HG02610 (cell line): Measurements from ENCODE around the gene DNAH1.
"Not testable (repeated sequence)": the region's sequence is repeated elsewhere in the genome, so short reads cannot be mapped to it uniquely, and the experiment has no call there.

ENCODE experiments used
- ATAC-seq: cut with Tn5 transposase; IDR thresholded peaks from one replicate; pipeline ENCODE4 v1.9.1; 2021; ENCODE audit warnings: mild to moderate bottlenecking, moderate library complexity; ENCODE audit not compliant: unreplicated experiment

Gene DNAH1

DNA sequence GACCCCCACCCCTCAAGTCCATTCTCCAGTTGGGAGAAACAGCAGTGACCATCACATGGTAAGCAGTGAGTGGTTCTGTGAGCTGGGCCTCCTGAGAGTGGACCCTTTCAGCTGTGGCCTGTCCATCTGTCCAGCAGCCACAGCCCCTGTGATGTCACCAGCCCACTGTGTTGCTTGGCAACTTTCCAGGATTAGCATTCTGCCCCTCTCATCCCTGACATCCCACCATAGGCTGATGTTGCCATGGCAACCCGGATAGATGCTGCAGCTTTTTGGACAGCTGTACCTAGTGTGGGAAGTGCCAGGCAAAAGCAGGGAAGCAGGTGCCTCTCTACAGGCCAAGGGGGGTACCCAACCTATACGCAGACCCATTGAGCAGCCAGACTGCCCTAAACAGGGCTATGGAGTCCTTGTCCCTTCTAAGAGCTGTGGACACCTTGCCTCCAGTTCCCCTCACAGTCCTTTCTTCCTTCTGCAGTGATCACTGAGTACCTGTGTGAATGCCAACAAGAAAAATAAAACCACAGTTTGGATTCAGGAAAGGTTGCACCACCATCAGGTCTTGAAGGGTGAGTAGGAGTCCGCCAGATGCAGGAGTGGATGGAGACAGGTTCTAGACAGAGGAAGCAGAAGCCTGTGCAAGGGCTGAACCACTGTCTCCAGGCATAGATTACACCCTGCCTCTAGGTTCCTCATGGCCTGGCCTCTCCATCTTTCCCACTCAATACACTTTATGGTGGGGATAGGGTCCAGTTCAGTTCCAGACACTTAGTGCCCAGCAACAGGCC, at the start of gene DNAH1:
DNAH1 (plus strand) TSS at position 343 of the 788 bp plus-strand sequence. CDS start 6,124 bp downstream, outside the sequence.
- no peak for ATAC-seq

DNA sequence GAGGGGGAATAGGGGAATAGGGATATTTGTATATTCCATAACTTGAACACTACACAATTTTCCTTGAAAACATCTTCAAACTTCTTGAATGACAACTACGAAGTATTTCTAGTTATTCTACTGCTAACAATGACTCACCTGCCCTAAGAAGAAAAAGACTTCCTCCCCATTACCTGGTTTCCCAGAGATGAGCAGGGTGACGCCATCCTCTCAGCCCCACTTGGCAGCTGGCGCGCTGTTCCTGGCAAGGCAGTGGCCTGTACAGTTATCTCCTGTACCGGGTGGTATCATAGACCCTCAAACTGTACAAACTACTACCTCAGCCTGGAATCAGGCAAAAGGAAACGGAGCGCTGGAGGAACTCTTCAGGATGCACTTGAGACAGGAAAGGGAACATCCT, 48.1 kb upstream of the DNAH1 start:
- ATAC-seq, result no peak

DNA sequence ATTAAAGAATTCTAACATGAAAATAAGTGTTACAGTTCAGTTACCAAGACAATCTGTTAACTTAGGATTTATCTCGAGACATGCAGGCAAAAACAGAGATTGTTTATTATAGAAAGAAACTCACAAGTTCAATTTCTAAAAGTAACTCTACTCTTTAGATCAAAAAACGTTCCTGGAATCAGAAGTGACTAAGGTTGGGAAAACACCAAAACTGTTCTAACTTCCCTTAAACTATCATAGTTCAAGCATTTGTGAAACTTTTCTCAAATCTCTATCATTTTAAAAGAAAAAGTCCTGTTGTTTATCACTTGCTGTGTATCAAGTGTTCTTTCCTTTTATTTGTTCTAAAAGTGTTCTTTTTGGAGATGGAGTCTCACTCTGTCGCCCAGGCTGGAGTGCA, 46.3 kb upstream of the DNAH1 start:
- no peak for ATAC-seq

DNA sequence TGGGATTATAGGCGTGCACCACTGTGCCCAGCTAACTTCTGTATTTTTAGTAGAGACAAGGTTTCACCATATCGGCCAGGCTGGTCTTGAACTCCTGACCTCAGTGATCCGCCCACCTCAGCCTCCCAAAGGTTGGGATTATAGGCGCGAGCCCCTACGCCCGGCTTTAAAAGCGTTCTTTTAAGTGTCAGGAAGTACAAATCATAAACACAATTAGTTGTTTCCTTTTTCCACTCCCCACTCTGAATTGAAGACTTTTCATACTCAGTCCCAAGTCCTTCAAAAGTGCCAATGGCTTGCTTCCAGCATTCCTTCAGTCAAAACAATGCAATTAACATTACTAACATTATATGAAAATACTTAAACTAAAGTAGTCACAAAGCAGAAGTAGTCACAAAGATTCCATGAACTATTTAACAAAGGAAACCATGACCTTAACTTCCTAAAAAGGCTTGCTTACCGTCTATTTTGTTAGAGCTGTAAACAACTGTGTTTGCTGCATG, 45.8 kb upstream of the DNAH1 start:
- ATAC-seq, result no peak

DNA sequence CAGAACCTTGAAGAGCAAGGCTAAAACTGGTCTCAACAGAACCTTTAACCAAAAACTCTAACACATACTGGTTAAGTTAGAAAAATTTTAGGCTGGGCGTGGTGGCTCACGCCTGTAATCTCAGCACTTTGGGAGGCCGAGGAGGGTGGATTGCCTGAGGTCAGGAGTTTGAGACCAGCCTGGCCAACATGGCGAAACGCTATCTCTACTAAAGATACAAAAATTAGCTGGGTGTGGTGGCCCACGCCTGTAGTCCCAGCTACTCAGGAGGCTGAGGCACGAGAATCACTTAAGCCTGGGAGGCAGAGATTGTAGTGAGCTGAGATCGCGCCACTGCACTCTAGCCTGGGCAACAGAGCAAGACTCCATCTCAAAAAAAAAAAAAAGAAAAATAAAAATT, 43.9 kb upstream of the DNAH1 start:
- not testable (repeated sequence) for ATAC-seq

DNA sequence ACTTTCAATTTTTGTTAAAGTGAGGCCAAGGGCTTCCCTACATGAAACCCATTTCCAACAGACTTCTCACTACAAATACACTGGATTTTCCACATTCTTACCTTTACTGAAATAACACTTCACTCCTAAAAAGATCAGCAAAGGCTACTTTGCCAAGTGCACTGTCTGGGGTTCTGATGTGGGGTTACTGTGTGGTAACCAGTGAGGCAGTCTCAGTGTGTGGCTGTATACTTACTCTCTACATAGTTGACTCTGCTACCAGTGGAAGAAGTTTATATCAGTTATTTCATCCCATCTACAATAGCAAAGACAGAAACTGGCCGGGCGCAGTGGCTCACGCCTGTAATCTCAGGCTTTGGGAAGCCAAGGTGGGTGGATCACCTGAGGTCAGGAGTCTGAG, 43.3 kb upstream of the DNAH1 start:
- ATAC-seq, result no peak

DNA sequence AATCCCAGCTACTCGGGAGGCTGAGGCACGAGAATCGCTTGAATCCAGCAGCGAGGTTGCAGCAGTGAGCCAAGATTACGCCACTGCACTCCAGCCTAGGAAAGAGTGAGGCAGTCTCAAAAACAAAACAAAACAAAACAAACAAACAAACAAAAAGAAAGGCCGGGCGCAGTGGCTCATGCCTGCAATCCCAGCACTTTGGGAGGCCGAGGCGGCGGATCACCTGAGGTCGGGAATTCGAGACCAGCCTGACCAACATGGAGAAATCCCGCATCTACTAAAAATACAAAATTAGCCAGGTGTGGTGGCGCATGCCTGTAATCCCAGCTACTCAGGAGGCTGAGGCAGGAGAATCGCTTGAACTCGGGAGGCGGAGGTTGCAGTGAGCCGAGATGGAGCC, 41.3 kb upstream of the DNAH1 start:
- ATAC-seq, result not testable (repeated sequence)

DNA sequence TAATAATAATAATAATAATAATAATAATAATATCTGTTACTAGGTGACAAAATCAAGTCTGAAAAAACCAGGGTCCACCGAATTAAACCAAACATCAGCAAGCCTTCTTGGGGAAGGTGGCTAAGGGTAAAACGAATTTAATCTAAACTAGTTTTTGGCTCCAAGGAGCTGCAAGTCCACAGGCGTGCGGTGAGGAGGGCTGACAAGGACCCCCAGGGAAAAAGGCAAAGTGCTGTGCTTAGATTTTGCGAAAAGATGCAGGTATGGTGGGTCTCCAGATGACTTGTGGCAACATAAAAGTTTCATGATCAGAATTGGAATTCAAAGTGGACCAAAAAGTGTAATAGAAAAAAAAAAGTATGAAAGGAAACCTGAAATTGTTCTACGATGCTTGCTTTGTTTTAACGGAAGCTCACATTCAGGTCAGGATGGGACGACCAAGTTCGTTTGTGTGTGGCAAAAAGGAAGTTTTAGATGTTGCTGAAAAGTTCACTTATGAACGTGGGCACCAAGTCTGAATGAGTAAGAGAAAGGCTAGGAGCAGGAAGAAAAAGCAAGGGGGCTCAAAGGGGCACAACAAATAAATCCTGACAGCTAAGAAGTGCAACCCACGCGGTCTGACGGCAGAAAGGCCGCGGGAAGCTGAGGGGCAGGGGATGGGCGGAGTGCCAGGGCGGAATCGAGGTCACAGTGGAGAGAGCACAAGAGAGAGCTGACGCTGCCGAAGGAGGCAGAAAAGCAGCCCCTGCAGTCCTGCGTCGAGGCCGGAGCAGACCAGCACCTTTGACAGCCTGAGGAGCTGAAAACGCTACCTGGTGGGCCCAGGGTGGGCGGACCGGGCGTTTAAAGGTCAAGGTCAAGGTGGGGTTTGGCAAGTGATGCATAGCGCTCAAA, 38.8 kb upstream of the DNAH1 start:
- no peak for ATAC-seq

DNA sequence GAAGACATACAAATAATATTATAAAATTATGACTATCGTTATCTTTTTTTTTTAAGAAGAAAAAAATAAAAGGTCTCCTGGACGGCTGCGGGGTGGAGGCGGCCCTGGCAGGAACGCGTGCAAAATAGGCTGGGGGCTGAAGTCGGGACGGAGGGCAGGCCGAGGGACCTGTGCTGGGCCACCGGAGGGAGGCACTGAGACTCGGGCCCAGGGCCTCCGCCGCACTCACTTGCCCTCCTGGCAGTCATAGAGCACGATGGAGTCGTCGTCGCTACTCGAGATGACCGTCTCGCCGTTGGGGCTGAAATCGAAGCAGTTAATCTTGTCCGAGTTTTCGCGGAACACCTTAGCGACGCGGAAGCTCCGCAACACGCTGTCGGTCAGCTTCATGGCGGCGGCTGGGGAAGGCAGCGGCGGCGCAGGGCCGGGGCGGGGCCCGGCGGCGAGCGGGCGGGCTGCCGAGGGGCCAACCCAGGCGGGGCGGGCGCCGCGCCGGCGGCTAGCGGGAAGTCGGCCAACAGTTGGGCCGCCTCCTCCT, 38.1 kb upstream of the DNAH1 start:
- ATAC-seq, result peak; percentile 51

DNA sequence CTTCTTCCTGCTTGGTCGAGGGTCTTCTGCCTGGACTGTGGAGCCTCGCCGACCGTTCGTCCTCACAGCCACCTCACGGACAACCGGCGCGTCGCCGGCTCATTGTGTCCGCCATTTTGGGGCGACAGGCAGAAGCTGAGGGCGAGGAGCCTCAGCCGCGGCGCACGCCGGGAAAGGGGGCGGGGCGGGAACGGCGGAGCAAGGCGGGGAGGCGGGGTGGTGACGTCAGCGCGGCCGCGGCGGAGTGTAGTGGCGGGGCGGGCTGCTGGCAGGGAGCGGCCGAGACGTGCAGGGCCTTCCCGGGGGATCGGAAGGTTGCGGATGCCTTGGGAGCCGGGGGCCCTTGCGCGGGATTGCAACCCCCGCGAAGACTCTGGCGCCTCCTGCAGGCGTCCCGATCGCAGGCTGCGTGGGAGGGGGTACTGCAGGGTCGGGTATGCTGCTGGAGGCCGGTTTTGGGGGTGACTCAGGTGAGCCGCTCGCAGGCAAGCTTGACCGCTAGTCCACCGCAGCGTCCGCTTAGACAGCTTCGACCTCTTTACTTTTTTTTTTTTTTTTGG, 37.5 kb upstream of the DNAH1 start, which contains the start of gene WDR82:
WDR82 (minus strand) TSS at position 140 of the 560 bp plus-strand sequence. CDS start 288 bp downstream, outside the sequence.
- peak; percentile 80 for ATAC-seq

DNA sequence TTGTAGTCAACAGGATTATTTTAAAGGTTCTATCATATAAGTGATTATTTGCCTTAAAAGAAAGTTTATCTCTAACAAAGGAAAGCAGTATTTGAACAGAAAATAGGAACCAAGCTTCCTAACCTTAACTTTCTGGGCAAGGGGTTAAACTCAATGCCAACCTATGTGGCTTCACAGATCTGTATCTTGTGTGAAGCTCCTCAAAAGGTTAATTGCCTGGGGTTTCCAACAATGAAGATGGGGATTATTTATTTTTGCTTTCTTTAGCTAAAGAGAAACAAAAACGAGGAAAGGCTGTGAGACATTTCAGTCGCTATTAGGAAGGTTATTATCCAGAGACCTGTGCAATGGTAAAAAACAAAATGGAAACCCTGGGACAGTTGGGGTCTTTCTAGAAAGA, 36.5 kb upstream of the DNAH1 start:
- no peak for ATAC-seq

DNA sequence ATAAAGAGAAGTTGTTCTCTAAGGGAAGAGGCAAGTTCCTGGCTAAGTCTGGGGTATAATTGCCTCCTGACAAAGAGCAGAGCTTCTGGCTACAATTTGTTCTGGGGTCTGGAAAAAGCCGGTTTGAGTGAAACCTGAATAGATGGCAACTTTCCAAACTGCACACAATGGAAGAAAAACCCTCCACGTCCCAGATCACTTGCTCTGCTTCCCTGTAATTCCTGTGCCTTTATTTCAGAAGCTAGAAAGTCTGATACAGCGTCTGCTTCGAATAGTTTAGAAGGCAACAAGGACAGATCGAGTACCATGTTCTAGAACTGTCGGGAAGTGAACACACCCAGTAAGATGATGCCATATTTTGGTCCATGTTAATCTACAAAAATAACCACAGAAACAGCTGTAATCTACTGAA, 36.1 kb upstream of the DNAH1 start:
- ATAC-seq, result no peak

DNA sequence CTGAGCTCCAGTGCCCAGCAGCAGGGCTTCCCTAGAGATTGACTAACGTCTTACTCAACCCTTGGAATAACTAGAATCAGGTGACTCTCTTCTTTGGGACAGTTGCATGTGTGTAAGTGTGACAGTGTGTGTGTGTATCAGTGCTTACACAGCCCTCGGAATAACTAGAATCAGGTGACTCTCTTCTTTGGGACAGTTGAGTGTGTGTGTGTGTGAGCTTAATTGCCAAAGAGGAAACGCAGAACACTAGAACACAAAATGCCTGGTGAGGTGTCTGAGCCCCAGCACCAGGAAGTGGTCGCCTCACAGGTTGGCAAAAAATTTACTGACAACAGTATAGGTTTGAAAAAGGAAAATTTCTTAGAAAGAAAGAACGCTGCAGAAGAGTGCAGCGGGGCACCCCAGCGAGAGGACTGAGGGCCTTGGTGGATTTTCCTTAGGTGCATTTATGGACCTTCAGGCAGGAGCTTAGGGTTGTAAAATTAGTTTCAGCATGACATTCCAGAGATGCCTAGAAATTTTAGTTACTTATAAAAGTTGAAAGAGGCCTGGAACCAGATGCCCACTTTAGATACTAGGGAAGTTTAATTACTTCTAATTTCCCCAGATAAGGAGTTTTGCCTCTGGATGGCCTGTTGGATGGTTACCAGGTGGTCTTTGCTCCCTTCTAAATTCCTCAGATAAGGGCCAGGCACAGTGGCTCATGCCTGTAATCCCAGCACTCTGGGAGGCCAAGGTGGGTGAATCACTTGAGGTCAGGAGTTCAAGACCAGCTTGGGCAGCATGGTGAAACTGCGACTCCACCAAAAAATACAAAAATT, 33.9 kb upstream of the DNAH1 start:
- no peak for ATAC-seq

DNA sequence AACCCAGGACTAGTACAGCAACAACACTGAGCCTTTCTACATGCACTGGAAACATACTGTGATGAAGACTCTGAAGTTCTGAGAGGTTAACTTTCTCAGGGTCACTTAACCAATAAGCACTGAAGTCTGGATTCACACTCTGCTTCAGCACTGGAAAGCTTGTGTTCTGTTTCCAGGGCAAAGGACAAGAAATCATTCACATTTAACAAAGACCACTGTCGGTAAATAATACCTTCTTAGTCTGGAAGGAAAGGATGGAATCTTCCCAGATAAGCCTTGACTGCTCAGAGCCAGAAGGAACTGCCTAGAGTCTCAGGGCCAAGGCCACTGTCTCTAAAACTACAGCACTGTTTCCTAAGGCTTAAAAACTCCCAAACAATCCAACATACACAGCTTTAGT, 32.8 kb upstream of the DNAH1 start:
- ATAC-seq, result no peak

DNA sequence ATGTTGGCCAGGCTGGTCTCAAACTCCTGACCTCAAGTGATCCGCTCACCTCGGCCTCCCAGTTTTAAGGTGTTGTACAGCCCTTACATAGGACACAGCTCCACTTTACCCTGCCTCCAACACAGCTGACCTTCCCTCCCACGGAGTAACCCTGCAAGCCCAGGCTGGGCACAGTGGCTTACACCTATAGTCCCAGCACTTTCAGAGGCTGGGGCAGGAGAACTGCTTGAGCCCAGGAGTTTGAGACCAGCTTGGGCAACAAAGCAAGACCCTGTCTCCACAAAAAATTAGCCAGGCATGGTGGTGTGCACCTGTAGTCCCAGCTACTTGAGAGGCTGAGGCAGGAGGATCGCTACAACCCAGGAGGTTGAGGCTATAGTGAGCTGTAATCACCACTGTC, 32.1 kb upstream of the DNAH1 start:
- not testable (repeated sequence) for ATAC-seq

DNA sequence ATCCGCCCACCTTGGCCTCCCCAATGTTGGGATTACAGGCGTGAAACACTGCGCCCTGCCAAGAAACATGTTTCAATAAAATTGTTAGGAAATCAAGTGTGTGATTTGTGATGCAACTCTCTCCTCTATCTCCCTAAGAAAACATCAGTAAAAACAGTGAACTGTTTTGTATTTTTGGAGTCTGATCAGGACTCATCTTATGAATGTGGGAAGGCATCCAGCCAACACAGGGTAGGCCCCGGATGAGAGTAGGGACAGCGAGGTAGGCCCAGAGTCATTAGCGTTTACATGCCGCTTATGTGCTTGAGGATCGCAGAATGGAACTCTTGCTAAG, 29.4 kb upstream of the DNAH1 start:
- ATAC-seq, result no peak

DNA sequence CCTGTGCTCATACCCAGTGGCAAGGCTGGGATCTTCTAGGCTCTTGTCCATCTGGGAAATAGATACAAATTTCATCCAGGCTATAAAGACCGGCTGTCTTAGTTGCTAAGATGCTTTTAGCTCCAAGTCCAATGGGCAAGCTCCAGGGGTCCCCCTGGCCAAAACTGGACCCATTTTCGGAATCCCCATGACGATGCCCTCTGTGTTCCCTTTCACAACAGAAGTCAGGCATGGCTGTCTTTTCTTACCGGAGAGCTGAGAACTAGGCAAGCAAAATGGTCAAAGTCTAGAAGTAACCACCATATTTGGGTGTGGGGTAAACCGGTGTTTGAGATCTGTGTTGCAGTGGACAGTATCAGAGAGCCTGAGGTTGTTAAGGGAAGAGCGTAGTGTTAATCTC, 27.4 kb upstream of the DNAH1 start:
- ATAC-seq, result no peak

DNA sequence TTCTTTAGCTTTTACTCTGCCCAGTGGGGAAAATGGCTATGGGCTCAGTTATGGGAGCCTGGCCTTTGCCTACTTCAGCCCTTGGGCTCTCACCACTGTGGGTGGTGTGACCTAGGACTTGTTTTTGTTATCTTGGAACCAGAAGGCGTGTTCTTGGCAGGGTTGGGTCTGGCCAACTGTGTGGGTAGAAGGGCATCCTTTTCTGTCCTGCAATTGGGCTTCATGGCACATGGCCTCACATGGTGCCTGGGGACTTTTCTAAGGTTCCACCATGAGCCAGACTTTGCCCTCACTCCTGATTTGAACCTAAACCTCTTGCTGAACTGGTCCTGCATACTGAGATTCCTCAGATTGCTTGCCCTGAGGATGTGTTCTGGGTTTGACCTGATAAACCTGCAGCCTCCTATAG, 26.8 kb upstream of the DNAH1 start:
- no peak for ATAC-seq

DNA sequence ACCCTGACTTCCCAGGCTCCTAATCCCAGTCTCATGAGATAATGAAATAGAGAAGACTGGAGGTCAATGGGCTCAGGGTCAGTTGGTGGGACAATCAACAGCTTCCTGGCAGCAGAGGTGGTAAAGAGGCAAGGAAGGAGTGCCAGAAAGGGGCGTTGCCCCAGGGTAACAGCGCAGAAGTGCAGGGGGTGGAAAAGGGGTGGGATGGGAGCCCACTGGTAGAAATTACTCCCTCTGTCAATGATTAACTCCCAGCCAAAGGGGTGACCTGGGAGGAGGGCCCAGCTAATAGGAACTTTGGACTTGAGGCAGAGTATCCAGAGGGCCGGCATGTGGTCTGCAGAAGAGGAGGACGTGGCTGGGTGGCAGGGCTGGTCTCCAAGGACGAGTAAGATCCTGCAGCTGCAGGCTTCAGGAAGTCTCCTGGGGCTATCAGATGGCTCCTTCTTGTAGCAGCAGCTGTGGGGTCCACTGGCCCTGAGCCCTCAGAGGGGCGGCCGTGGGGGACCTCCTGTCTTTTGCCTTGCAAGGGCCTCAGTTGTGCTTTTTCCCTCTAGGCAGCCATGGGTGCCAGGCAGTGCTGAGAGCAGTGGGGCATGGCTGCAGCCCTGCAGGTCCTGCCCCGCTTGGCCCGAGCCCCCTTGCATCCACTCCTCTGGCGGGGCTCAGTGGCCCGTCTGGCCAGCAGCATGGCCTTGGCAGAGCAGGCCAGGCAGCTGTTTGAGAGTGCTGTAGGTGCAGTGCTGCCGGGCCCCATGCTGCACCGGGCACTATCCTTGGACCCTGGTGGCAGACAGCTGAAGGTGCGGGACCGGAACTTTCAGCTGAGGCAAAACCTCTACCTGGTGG, 26.1 kb upstream of the DNAH1 start:
- ATAC-seq, result no peak
